ENCODE results near the gene SPRR4. TPM values are rescaled to one million over a fixed set of nuclear protein-coding genes. Genes with fewer than 3 reads are reported as not detected.

SPRR4 gene
- total and polyA plus RNA-seq, 9 of the 15 experiments (the other 6 are each of a cell fraction or from before 2014, with no cell fraction given) = not detected

DNA sequence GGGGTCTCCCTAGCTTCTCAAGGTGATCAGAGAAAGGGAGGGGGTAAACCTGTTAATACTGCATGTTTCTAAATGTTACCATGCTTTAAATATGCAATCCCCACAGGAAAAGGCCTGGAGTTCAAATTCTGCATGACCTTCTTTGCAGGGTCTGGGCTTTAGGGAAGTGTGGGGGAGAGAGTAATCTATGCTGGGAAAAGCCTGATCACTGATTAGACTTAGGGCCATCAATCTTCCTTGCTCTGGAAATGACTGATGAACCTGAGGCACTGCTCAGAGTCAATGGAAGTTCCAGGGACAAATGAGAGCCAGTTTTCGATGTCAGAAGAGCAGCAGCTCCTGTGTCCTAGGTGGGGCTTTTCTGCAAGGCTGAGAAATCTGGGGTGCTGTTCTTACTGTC lies 10.2 kb downstream of the SPRR4 start:
- Histone ChIP-seq H3K4me2 (ENCODE audit: insufficient read depth, low read length) (no peak overlapping the region), H3K9me1 (ENCODE audit: control insufficient read depth, insufficient read depth, low read length) (no peaks in the 10 kb centered on the region), H3K9me3 (replicated peaks; ENCODE audit: control insufficient read depth, insufficient read depth, low read depth, low read length) (no peaks in the 10 kb centered on the region), H2AFZ (ENCODE audit: low read depth, low read length) (no peak overlapping the region), H3K4me3 (no peak overlapping the region), H3K36me3 (ENCODE audit: control insufficient read depth, insufficient read depth, low read length) (no peaks in the 10 kb centered on the region), H3K79me2 (ENCODE audit: control insufficient read depth, insufficient read depth, low read length) (no peaks in the 10 kb centered on the region), H3K9ac (ENCODE audit: insufficient read depth in 1 of 2, low read depth in 2 of 2, low read length in 2 of 2) (no peak overlapping the region), H3K4me1 (replicated peaks in 1 of 2; ENCODE audit: control insufficient read depth in 2 of 2, insufficient read depth in 2 of 2, low read length in 2 of 2) (no peaks in the 10 kb centered on the region), H3K27me3 (ENCODE audit: control insufficient read depth in 2 of 2, insufficient read depth in 2 of 2, low read length in 2 of 2) (peaks cover 0 to 9% of the 10 kb centered on the region in 2 experiments; a peak in 3 of 5 replicates), H3K27ac (ENCODE audit: extremely low read depth, low read depth, low read length) (no peak overlapping the region), H4K20me1 (replicated peaks; ENCODE audit: control insufficient read depth, insufficient read depth, low read length) (no peaks in the 10 kb centered on the region)
- in situ Hi-C loops (cut with MboI) (no loop called here), intact Hi-C loops (cut with micrococcal nuclease) (no loop called here)
- CTCF ChIA-PET (ENCODE audit: low intra/inter-chr PET ratio) = no interaction called here
- DNase-seq (ENCODE audit: extremely low read depth in 1 of 4, low spot score in 3 of 4) = no peak
- ATAC-seq = no peak
- POLR2A ChIA-PET = interaction anchor here (1.7 kb wide), 1 partner anchor 11 kb away, joined by 4 read pairs; no protein-coding TSS in a partner anchor
- no TSS peak for BruUV-seq (replicated peaks)
- FAIRE-seq = no peak
- 0% methylated on average over 1 of the region's 1 CpG for WGBS (ENCODE audit: insufficient coverage, low coverage, missing lambda C conversion rate)
- no peak for TF ChIP-seq MAFF (IDR thresholded peaks at IDR 0.05; ENCODE audit: low read length)
- TF ChIP-seq MEIS2 (IDR thresholded peaks at IDR 0.05; ENCODE audit: partially characterized antibody) = peak; percentile 7

DNA sequence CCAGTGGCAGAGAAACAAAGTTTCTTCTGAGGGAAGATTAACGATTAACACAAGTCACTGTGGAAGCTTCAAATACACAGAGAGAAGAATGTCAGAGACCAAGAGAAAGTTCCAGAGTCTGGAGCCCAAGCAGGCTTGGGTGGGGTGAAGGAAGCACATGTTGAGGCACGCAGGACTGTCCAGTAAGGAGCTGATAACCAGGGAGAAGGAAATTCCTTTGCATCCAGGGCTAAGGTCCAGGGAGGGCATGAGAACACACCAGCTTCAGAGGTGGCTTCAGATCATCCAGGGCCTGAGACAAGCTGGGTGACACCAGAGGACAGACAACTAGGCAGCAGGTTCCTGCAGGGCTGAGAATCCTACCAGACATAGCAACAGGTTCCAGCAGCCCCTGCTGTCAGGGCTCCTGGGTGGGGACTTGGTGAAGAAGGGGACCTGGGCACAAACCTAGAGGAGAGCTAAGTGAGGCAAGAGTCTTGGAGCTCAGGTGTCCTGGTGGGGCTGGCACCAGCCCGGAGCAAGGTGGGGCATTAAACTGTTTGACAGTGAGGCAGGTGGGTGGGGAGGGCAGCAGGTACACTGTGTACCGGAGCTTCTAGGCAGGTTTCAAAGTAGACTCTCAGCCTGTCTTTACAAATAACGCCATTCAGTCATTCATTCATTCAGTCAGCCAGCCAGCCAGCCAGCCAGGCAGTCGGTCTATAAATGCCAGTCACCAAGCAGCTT lies 10.9 kb downstream of the SPRR4 start:
- CTCF ChIA-PET (ENCODE audit: low intra/inter-chr PET ratio) = no interaction called here
- in situ Hi-C loops (cut with MboI) = no loop called here
- H3K9ac ChIP-seq (ENCODE audit: insufficient read depth in 1 of 2, low read depth in 2 of 2, low read length in 2 of 2) = no peak overlapping the region
- no peak for TF ChIP-seq HNRNPL (IDR thresholded peaks at IDR 0.05; ENCODE audit: low read depth, low read length)
- TF ChIP-seq ZNF3 (CRISPR knock-in tag; IDR thresholded peaks at IDR 0.05) = no peak
- TF ChIP-seq SIN3B (IDR thresholded peaks at IDR 0.05; ENCODE audit: low read depth) = no peak
- no peak for TF ChIP-seq TBP (optimal IDR thresholded peaks at IDR 0.05; ENCODE audit: low read depth, low read length)
- TF ChIP-seq, protein P1, sequence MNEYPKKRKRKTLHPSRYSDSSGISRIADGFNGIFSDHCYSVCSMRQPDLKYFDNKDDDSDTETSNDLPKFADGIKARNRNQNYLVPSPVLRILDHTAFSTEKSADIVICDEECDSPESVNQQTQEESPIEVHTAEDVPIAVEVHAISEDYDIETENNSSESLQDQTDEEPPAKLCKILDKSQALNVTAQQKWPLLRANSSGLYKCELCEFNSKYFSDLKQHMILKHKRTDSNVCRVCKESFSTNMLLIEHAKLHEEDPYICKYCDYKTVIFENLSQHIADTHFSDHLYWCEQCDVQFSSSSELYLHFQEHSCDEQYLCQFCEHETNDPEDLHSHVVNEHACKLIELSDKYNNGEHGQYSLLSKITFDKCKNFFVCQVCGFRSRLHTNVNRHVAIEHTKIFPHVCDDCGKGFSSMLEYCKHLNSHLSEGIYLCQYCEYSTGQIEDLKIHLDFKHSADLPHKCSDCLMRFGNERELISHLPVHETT (CRISPR knock-in tag; conservative IDR thresholded peaks at IDR 0.05 in 1 of 2, IDR thresholded peaks at IDR 0.05 in 1 of 2) = no peak
- no peak for TF ChIP-seq CEBPB (tag; IDR thresholded peaks at IDR 0.05)
- TF ChIP-seq, protein P2, sequence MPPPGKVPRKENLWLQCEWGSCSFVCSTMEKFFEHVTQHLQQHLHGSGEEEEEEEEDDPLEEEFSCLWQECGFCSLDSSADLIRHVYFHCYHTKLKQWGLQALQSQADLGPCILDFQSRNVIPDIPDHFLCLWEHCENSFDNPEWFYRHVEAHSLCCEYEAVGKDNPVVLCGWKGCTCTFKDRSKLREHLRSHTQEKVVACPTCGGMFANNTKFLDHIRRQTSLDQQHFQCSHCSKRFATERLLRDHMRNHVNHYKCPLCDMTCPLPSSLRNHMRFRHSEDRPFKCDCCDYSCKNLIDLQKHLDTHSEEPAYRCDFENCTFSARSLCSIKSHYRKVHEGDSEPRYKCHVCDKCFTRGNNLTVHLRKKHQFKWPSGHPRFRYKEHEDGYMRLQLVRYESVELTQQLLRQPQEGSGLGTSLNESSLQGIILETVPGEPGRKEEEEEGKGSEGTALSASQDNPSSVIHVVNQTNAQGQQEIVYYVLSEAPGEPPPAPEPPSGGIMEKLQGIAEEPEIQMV (tag; conservative IDR thresholded peaks at IDR 0.05; ENCODE audit: low read depth) = no peak
- no peak for TF ChIP-seq ZNF408 (CRISPR knock-in tag; IDR thresholded peaks at IDR 0.05; ENCODE audit: low read depth)
- no peak for TF ChIP-seq HDAC6 (IDR thresholded peaks at IDR 0.05; ENCODE audit: low read depth, low read length)
- TF ChIP-seq ZBTB8A (IDR thresholded peaks at IDR 0.05; ENCODE audit: partially characterized antibody) = no peak
- TF ChIP-seq SREBF1 (IDR thresholded peaks at IDR 0.05; ENCODE audit: borderline replicate concordance, low read depth, low read length) = no peak

More for the DNA sequence above, 10.9 kb downstream of the SPRR4 start:
- peaks cover 0 to 10% of the 10 kb centered on the region in 2 experiments; a peak in 3 of 5 replicates for H3K27me3 ChIP-seq (ENCODE audit: control insufficient read depth in 2 of 2, insufficient read depth in 2 of 2, low read length in 2 of 2)
- intact Hi-C loops (cut with micrococcal nuclease) = no loop called here
- no peaks in the 10 kb centered on the region for H3K36me3 ChIP-seq (ENCODE audit: control insufficient read depth, insufficient read depth, low read length)
- ATAC-seq (no peak), FAIRE-seq (no peak), DNase-seq (ENCODE audit: extremely low read depth in 1 of 4, low spot score in 3 of 4) (no peak)
- BruUV-seq (replicated peaks) = no TSS peak
- no peak overlapping the region for H2AFZ ChIP-seq (ENCODE audit: low read depth, low read length)
- no peak overlapping the region for H3K4me3 ChIP-seq
- no peaks in the 10 kb centered on the region for H3K9me1 ChIP-seq (ENCODE audit: control insufficient read depth, insufficient read depth, low read length)
- H3K9me3 ChIP-seq (replicated peaks; ENCODE audit: control insufficient read depth, insufficient read depth, low read depth, low read length) = no peaks in the 10 kb centered on the region
- H3K4me2 ChIP-seq (ENCODE audit: insufficient read depth, low read length) = no peak overlapping the region
- H3K4me1 ChIP-seq (replicated peaks in 1 of 2; ENCODE audit: control insufficient read depth in 2 of 2, insufficient read depth in 2 of 2, low read length in 2 of 2) = no peaks in the 10 kb centered on the region
- POLR2A ChIA-PET = interaction anchor here (1.7 kb wide), 1 partner anchor 10 kb away, joined by 4 read pairs; no protein-coding TSS in a partner anchor
- no peaks in the 10 kb centered on the region for H4K20me1 ChIP-seq (replicated peaks; ENCODE audit: control insufficient read depth, insufficient read depth, low read length)
- no peak overlapping the region for H3K27ac ChIP-seq (ENCODE audit: extremely low read depth, low read depth, low read length)
- WGBS (ENCODE audit: insufficient coverage, low coverage, missing lambda C conversion rate) = 1% methylated on average over 6 of the region's 6 CpGs
- H3K79me2 ChIP-seq (ENCODE audit: control insufficient read depth, insufficient read depth, low read length) = no peaks in the 10 kb centered on the region
